OCI-LY7 (cell line): ENCODE results near the gene RRH.

Experiments
- EZH2phosphoT487 ChIP-seq: fragments of 200-600 bp; sonication (generic); IDR thresholded peaks from 2 replicates; pipeline ENCODE4 v1.6.1; 2018; ENCODE audit warnings: low read depth, borderline replicate concordance, mild to moderate bottlenecking, mixed run types, antibody characterized with exemption, low read length, moderate library complexity, mixed read lengths
- TF ChIP-seq, protein P1 (sequence below): fragments of 200-600 bp; sonication (generic); conservative IDR thresholded peaks from 2 replicates; pipeline ENCODE4 v1.5.1; 2014; ENCODE audit warnings: mild to moderate bottlenecking, antibody characterized with exemption, low read length, moderate library complexity, mixed read lengths

DNA sequence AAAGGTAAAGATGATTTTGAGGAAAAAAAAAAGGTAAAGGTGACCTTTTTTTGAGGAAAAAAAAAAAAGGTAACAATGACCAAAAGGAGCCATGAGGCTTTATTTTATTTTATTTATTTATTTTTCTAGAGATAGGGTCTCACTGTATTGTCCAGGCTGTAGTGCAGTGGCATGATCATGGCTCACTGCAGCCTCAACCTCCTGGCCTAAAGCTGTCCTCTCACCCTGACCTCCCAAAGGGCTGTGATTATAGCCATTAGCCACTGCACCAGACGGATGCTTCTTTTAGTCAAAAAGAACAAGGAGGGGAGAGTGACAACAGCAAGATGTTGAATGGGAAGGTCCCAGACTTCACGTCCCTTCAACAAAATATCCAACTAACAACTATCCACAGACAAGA is 50.6 kb downstream of the RRH start:
- TF ChIP-seq, protein P1, sequence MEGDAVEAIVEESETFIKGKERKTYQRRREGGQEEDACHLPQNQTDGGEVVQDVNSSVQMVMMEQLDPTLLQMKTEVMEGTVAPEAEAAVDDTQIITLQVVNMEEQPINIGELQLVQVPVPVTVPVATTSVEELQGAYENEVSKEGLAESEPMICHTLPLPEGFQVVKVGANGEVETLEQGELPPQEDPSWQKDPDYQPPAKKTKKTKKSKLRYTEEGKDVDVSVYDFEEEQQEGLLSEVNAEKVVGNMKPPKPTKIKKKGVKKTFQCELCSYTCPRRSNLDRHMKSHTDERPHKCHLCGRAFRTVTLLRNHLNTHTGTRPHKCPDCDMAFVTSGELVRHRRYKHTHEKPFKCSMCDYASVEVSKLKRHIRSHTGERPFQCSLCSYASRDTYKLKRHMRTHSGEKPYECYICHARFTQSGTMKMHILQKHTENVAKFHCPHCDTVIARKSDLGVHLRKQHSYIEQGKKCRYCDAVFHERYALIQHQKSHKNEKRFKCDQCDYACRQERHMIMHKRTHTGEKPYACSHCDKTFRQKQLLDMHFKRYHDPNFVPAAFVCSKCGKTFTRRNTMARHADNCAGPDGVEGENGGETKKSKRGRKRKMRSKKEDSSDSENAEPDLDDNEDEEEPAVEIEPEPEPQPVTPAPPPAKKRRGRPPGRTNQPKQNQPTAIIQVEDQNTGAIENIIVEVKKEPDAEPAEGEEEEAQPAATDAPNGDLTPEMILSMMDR: no peak
- TF ChIP-seq EZH2phosphoT487: no peak
